Measurements from ENCODE around the gene IGFBP7.

Gene IGFBP7

GRCh38 chr4:57078685-57079521 is 31.3 kb downstream of the IGFBP7 start:
- H3K27ac ChIP-seq = peak overlapping the region; percentile 72
- no peak for TF ChIP-seq CTCF (conservative IDR thresholded peaks at IDR 0.05)

GRCh38 chr4:57077550-57078343 is 32.4 kb downstream of the IGFBP7 start:
- no peak for TF ChIP-seq CTCF (conservative IDR thresholded peaks at IDR 0.05)
- H3K27ac ChIP-seq = peak overlapping the region; percentile 72

- H3K27ac ChIP-seq = peak overlapping the region; percentile 44
- no peak for TF ChIP-seq CTCF (conservative IDR thresholded peaks at IDR 0.05)
Measured at GRCh38 chr4:57076646-57077045, 33.5 kb downstream of the IGFBP7 start.

GRCh38 chr4:57075367-57075766 is 34.8 kb downstream of the IGFBP7 start:
- TF ChIP-seq CTCF (conservative IDR thresholded peaks at IDR 0.05) = no peak
- no peak overlapping the region for H3K27ac ChIP-seq

- H3K27ac ChIP-seq = no peak overlapping the region
- TF ChIP-seq CTCF (conservative IDR thresholded peaks at IDR 0.05) = no peak
Measured at GRCh38 chr4:57074744-57075143, 35.4 kb downstream of the IGFBP7 start.

- H3K27ac ChIP-seq = no peak overlapping the region
- no peak for TF ChIP-seq CTCF (conservative IDR thresholded peaks at IDR 0.05)
Measured at GRCh38 chr4:57073559-57073958, 36.6 kb downstream of the IGFBP7 start.

- no peak overlapping the region for H3K27ac ChIP-seq
- no peak for TF ChIP-seq CTCF (conservative IDR thresholded peaks at IDR 0.05)
Measured at GRCh38 chr4:57071326-57071725, 38.9 kb downstream of the IGFBP7 start.
